ENCODE measurements around the gene SMYD3. TPM values are rescaled to one million over a fixed set of nuclear protein-coding genes. Genes with fewer than 3 reads are reported as not detected.
A peak's percentile ranks its signal among the peaks of the same experiment; 100 is the strongest.
"Not testable (repeated sequence)": the region's sequence is repeated elsewhere in the genome, so short reads cannot be mapped to it uniquely, and the experiment has no call there.

SMYD3 gene
- total RNA-seq, 8 experiments from 2014 or later = 8.8 to 39.7 (median 29.1) TPM

- WGBS, 10 experiments = 50 to 100% (median 74%) methylated on average over 1 to 3 of the region's 3 CpGs; no CpG with 5 or more reads in 1 of the 10 experiments
- no peak for ATAC-seq (replicated peaks in 6 of 8)
- in situ Hi-C loops (cut with MboI; ENCODE audit: low pct_unique_long_range_greater_than_20kb in 2 of 9, low sequenced_read_pairs in 9 of 9, unreplicated experiment in 9 of 9) = no loop called here
- H3K27ac ChIP-seq = no peak overlapping the region
- H3K4me3 ChIP-seq = no peak overlapping the region
- peaks cover 6 to 7% of the 10 kb centered on the region in 2 donors for H3K4me1 ChIP-seq (replicated peaks in 1 of 2)
These were observed 545.9 kb downstream of the SMYD3 start for GRCh38 chr1:245961137-245961540.

GRCh38 chr1:245960171-245960570, 546.9 kb downstream of the SMYD3 start:
- 60 to 100% (median 88%) methylated on average over 1 to 4 of the region's 4 CpGs; no CpG with 5 or more reads in 1 of the 10 experiments for WGBS, 10 experiments
- Histone ChIP-seq H3K27ac (no peak overlapping the region), H3K4me3 (no peak overlapping the region), H3K4me1 (replicated peaks in 1 of 2) (peaks cover 6 to 7% of the 10 kb centered on the region in 2 donors)
- ATAC-seq (replicated peaks in 6 of 8) = no peak
- in situ Hi-C loops (cut with MboI; ENCODE audit: low pct_unique_long_range_greater_than_20kb in 2 of 9, low sequenced_read_pairs in 9 of 9, unreplicated experiment in 9 of 9) = no loop called here

- ATAC-seq (replicated peaks in 6 of 8) = no peak
- 67 to 100% (median 87%) methylated on average over 2 to 6 of the region's 6 CpGs; no CpG with 5 or more reads in 1 of the 10 experiments for WGBS, 10 experiments
- in situ Hi-C loops (cut with MboI; ENCODE audit: low pct_unique_long_range_greater_than_20kb in 2 of 9, low sequenced_read_pairs in 9 of 9, unreplicated experiment in 9 of 9) = no loop called here
These were observed 549.1 kb downstream of the SMYD3 start for GRCh38 chr1:245958016-245958415.

GRCh38 chr1:245957427-245957826, 549.7 kb downstream of the SMYD3 start:
- in situ Hi-C loops (cut with MboI; ENCODE audit: low pct_unique_long_range_greater_than_20kb in 2 of 9, low sequenced_read_pairs in 9 of 9, unreplicated experiment in 9 of 9) = no loop called here
- no peak overlapping the region for H3K27ac ChIP-seq
- H3K4me1 ChIP-seq (replicated peaks in 1 of 2) = peaks cover 6 to 9% of the 10 kb centered on the region in 2 donors
- ATAC-seq (replicated peaks in 6 of 8) = no peak
- no peak overlapping the region for H3K4me3 ChIP-seq
- WGBS, 10 experiments = 76 to 100% (median 91%) methylated on average over 2 to 7 of the region's 7 CpGs

More at GRCh38 chr1:245958016-245958415, 549.1 kb downstream of the SMYD3 start:
- peaks cover 6 to 7% of the 10 kb centered on the region in 2 donors for H3K4me1 ChIP-seq (replicated peaks in 1 of 2)
- no peak overlapping the region for H3K27ac ChIP-seq
- no peak overlapping the region for H3K4me3 ChIP-seq

- in situ Hi-C loops (cut with MboI; ENCODE audit: low pct_unique_long_range_greater_than_20kb in 2 of 9, low sequenced_read_pairs in 9 of 9, unreplicated experiment in 9 of 9) = no loop called here
- peaks cover 6 to 8% of the 10 kb centered on the region in 2 donors for H3K4me1 ChIP-seq (replicated peaks in 1 of 2)
- no peak overlapping the region for H3K4me3 ChIP-seq
- ATAC-seq (replicated peaks in 6 of 8) = no peak
- no peak overlapping the region for H3K27ac ChIP-seq
- WGBS, 10 experiments = 17 to 100% (median 87%) methylated on average over 1 to 4 of the region's 4 CpGs; no CpG with 5 or more reads in 3 of the 10 experiments
These were observed 550.9 kb downstream of the SMYD3 start for GRCh38 chr1:245956225-245956624.

- 18 to 93% (median 84%) methylated on average over 2 to 8 of the region's 8 CpGs for WGBS, 10 experiments
- Histone ChIP-seq H3K4me1 (replicated peaks in 1 of 2) (peaks cover 0 to 2% of the 10 kb centered on the region in 2 donors), H3K4me3 (no peak overlapping the region), H3K27ac (no peak overlapping the region)
- in situ Hi-C loops (cut with MboI; ENCODE audit: low pct_unique_long_range_greater_than_20kb in 2 of 9, low sequenced_read_pairs in 9 of 9, unreplicated experiment in 9 of 9) = no loop called here
- peak in 3 of 8 experiments; percentile 45 to 60 (median 48) for ATAC-seq (replicated peaks in 6 of 8)
These were observed 553.0 kb downstream of the SMYD3 start for GRCh38 chr1:245953876-245954660.

GRCh38 chr1:245952383-245953026, 554.6 kb downstream of the SMYD3 start:
- ATAC-seq (replicated peaks in 6 of 8) = no peak
- in situ Hi-C loops (cut with MboI; ENCODE audit: low pct_unique_long_range_greater_than_20kb in 2 of 9, low sequenced_read_pairs in 9 of 9, unreplicated experiment in 9 of 9) = no loop called here

GRCh38 chr1:245948786-245949185, 558.3 kb downstream of the SMYD3 start:
- 94 to 100% (median 100%) methylated on average over 1 to 3 of the region's 7 CpGs; no CpG with 5 or more reads in 7 of the 10 experiments for WGBS, 10 experiments
- no peak for ATAC-seq (replicated peaks in 6 of 8)

More at GRCh38 chr1:245952383-245953026, 554.6 kb downstream of the SMYD3 start:
- no peak overlapping the region for H3K27ac ChIP-seq
- H3K4me3 ChIP-seq = no peak overlapping the region
- 64 to 100% (median 84%) methylated on average over 1 to 7 of the region's 7 CpGs for WGBS, 10 experiments
- peaks cover 2 to 4% of the 10 kb centered on the region in 2 donors for H3K4me1 ChIP-seq (replicated peaks in 1 of 2)

GRCh38 chr1:245946905-245947304, 560.2 kb downstream of the SMYD3 start:
- Histone ChIP-seq H3K4me3 (peak overlapping the region in 2 of 5 donors; percentile 12 to 14), H3K4me1 (replicated peaks in 1 of 2) (peaks cover 14 to 18% of the 10 kb centered on the region in 2 donors), H3K27ac (peak overlapping the region; percentile 38 to 69)
- WGBS, 10 experiments = 0 to 79% (median 11%) methylated on average over 3 to 10 of the region's 10 CpGs; no CpG with 5 or more reads in 2 of the 10 experiments
- in situ Hi-C loops (cut with MboI; ENCODE audit: low pct_unique_long_range_greater_than_20kb in 2 of 9, low sequenced_read_pairs in 9 of 9, unreplicated experiment in 9 of 9) = no loop called here
- peak in 5 of 8 experiments; percentile 96 to 99 (median 98) for ATAC-seq (replicated peaks in 6 of 8)

More at GRCh38 chr1:245948786-245949185, 558.3 kb downstream of the SMYD3 start:
- no peak overlapping the region for H3K27ac ChIP-seq
- in situ Hi-C loops (cut with MboI; ENCODE audit: low pct_unique_long_range_greater_than_20kb in 2 of 9, low sequenced_read_pairs in 9 of 9, unreplicated experiment in 9 of 9) = no loop called here
- H3K4me3 ChIP-seq = no peak overlapping the region
- peaks cover 16 to 18% of the 10 kb centered on the region in 2 donors for H3K4me1 ChIP-seq (replicated peaks in 1 of 2)

- 89 to 100% (median 100%) methylated on average over 1 of the region's 1 CpG for WGBS, 10 experiments
- H3K27ac ChIP-seq; in situ Hi-C loops (cut with MboI; ENCODE audit: low pct_unique_long_range_greater_than_20kb in 2 of 9, low sequenced_read_pairs in 9 of 9, unreplicated experiment in 9 of 9); H3K4me3 ChIP-seq; ATAC-seq (replicated peaks in 6 of 8): not testable (repeated sequence)
- peaks cover 14 to 18% of the 10 kb centered on the region in 2 donors for H3K4me1 ChIP-seq (replicated peaks in 1 of 2)
These were observed 561.9 kb downstream of the SMYD3 start for GRCh38 chr1:245945136-245945535.

- Histone ChIP-seq H3K4me1 (replicated peaks in 1 of 2) (peaks cover 14 to 20% of the 10 kb centered on the region in 2 donors), H3K27ac (no peak overlapping the region), H3K4me3 (no peak overlapping the region)
- WGBS, 10 experiments = 0 to 92% (median 61%) methylated on average over 1 to 3 of the region's 3 CpGs
- in situ Hi-C loops (cut with MboI; ENCODE audit: low pct_unique_long_range_greater_than_20kb in 2 of 9, low sequenced_read_pairs in 9 of 9, unreplicated experiment in 9 of 9) = no loop called here
- ATAC-seq (replicated peaks in 6 of 8) = no peak
These were observed 564.2 kb downstream of the SMYD3 start for GRCh38 chr1:245942856-245943255.

- H3K27ac ChIP-seq; ATAC-seq (replicated peaks in 6 of 8); H3K4me3 ChIP-seq; in situ Hi-C loops (cut with MboI; ENCODE audit: low pct_unique_long_range_greater_than_20kb in 2 of 9, low sequenced_read_pairs in 9 of 9, unreplicated experiment in 9 of 9): not testable (repeated sequence)
- peaks cover 8 to 11% of the 10 kb centered on the region in 2 donors for H3K4me1 ChIP-seq (replicated peaks in 1 of 2)
- 80 to 100% (median 100%) methylated on average over 1 of the region's 1 CpG; no CpG with 5 or more reads in 5 of the 10 experiments for WGBS, 10 experiments
These were observed 565.3 kb downstream of the SMYD3 start for GRCh38 chr1:245941771-245942170.

GRCh38 chr1:245939756-245940345, 567.2 kb downstream of the SMYD3 start:
- Histone ChIP-seq H3K4me3 (no peak overlapping the region), H3K4me1 (replicated peaks in 1 of 2) (peaks cover 0 to 3% of the 10 kb centered on the region in 2 donors), H3K27ac (no peak overlapping the region)
- ATAC-seq (replicated peaks in 6 of 8) = no peak
- 47 to 98% (median 62%) methylated on average over 3 to 7 of the region's 8 CpGs; no CpG with 5 or more reads in 6 of the 10 experiments for WGBS, 10 experiments
- in situ Hi-C loops (cut with MboI; ENCODE audit: low pct_unique_long_range_greater_than_20kb in 2 of 9, low sequenced_read_pairs in 9 of 9, unreplicated experiment in 9 of 9) = no loop called here
